DND-41 (cell line): ENCODE results near the gene GPC4.
"Not testable (repeated sequence)": the region's sequence is repeated elsewhere in the genome, so short reads cannot be mapped to it uniquely, and the experiment has no call there.

Source experiments
- ATAC-seq: fragments of 200-7000 bp; cut with Tn5 transposase; 3 replicates; pipeline ENCODE4 v1.9.1; 2021; ENCODE audit warnings: low read depth; ENCODE audit not compliant: insufficient read depth
- DNase-seq: peaks from one replicate; pipeline ENCODE4 v3.0.0-alpha.2; 2020
- H2AFZ ChIP-seq: 2 replicates; pipeline ENCODE4 v1.6.0; 2012; ENCODE audit warnings: low read depth, low read length
- H3K27ac ChIP-seq: 2 replicates; pipeline ENCODE4 v1.5.1; 2012; ENCODE audit warnings: low read length, inconsistent platforms
- H3K27me3 ChIP-seq: fragments of 200-600 bp; sonication (generic); 2 replicates; pipeline ENCODE4 v1.6.0; 2012; ENCODE audit warnings: low read length, mild to moderate bottlenecking, inconsistent platforms; ENCODE audit not compliant: insufficient read depth, poor library complexity
- H3K36me3 ChIP-seq: 2 replicates; pipeline ENCODE4 v1.5.1; 2012; ENCODE audit warnings: low read length, inconsistent platforms; ENCODE audit not compliant: insufficient read depth
- H3K4me1 ChIP-seq: 2 replicates; pipeline ENCODE4 v1.5.1; 2012; ENCODE audit warnings: mild to moderate bottlenecking, low read length; ENCODE audit not compliant: insufficient read depth
- H3K4me2 ChIP-seq: 2 replicates; pipeline ENCODE4 v1.6.0; 2012; ENCODE audit warnings: mild to moderate bottlenecking, moderate library complexity, low read length, inconsistent platforms; ENCODE audit not compliant: insufficient read depth
- H3K4me3 ChIP-seq, 2 experiments: fragments of 200-600 bp in 1 of 2; shearing (Covaris generic) in 1 of 2; 2 replicates each; pipeline ENCODE4 v1.5.1; 2012 to 2016; ENCODE audit warnings: inconsistent platforms in 2 of 2, low read length in 2 of 2, mild to moderate bottlenecking in 2 of 2, low read depth in 1 of 2, moderate library complexity in 1 of 2
- H3K79me2 ChIP-seq: 2 replicates; pipeline ENCODE4 v1.6.0; 2012; ENCODE audit warnings: low read length, inconsistent platforms; ENCODE audit not compliant: insufficient read depth
- H3K9ac ChIP-seq: 2 replicates; pipeline ENCODE4 v1.6.0; 2012; ENCODE audit warnings: low read depth, mild to moderate bottlenecking, inconsistent platforms, low read length, moderate library complexity
- H3K9me3 ChIP-seq: 2 replicates; pipeline ENCODE4 v1.5.1; 2012; ENCODE audit warnings: low read length, moderate library complexity, mild to moderate bottlenecking, inconsistent platforms; ENCODE audit not compliant: insufficient read depth, severe bottlenecking
- H4K20me1 ChIP-seq: 2 replicates; pipeline ENCODE4 v1.6.0; 2012; ENCODE audit warnings: low read length; ENCODE audit not compliant: insufficient read depth
- CTCF ChIP-seq: IDR thresholded peaks from 2 replicates; pipeline ENCODE4 v1.5.1; 2012; ENCODE audit warnings: borderline replicate concordance, low read length, moderate library complexity, mild to moderate bottlenecking; ENCODE audit not compliant: poor library complexity, severe bottlenecking; ENCODE audit errors: extremely low read depth
- EZH2 ChIP-seq: IDR thresholded peaks from 3 replicates; pipeline ENCODE4 v1.6.1; 2012; ENCODE audit warnings: borderline replicate concordance, low read depth, mild to moderate bottlenecking, moderate library complexity, low read length, inconsistent platforms; ENCODE audit not compliant: severe bottlenecking

GPC4 gene

GRCh38 chrX:133294126-133294525, 121.2 kb downstream of the GPC4 start:
- ATAC-seq, result no peak
- Histone ChIP-seq H3K27me3 (no peaks in the 10 kb centered on the region), H3K36me3 (no peaks in the 10 kb centered on the region), H3K4me1 (no peaks in the 10 kb centered on the region), H3K9me3 (no peaks in the 10 kb centered on the region), H3K9ac (no peak overlapping the region), H3K79me2 (no peaks in the 10 kb centered on the region), H4K20me1 (no peaks in the 10 kb centered on the region), H3K27ac (no peak overlapping the region), H2AFZ (no peak overlapping the region), H3K4me2 (no peak overlapping the region), H3K4me3 (no peak overlapping the region)
- TF ChIP-seq CTCF (no peak), EZH2 (no peak)
- no peak for DNase-seq

- no peak for ATAC-seq
- no peak overlapping the region for H3K27ac ChIP-seq
Measured at GRCh38 chrX:133290076-133290475, 125.2 kb downstream of the GPC4 start.

GRCh38 chrX:133287860-133288259, 127.4 kb downstream of the GPC4 start:
- DNase-seq (no peak), ATAC-seq (no peak)
- Histone ChIP-seq H3K27ac (no peak overlapping the region), H3K4me1 (no peaks in the 10 kb centered on the region), H3K4me2 (no peak overlapping the region), H4K20me1 (no peaks in the 10 kb centered on the region), H3K27me3 (no peaks in the 10 kb centered on the region), H3K9me3 (no peaks in the 10 kb centered on the region), H3K9ac (no peak overlapping the region), H3K4me3 (no peak overlapping the region), H3K79me2 (no peaks in the 10 kb centered on the region), H3K36me3 (no peaks in the 10 kb centered on the region), H2AFZ (no peak overlapping the region)
- no peak for TF ChIP-seq EZH2
- no peak for TF ChIP-seq CTCF

More at GRCh38 chrX:133290076-133290475, 125.2 kb downstream of the GPC4 start:
- TF ChIP-seq CTCF (no peak), EZH2 (no peak)
- Histone ChIP-seq H3K4me2 (no peak overlapping the region), H2AFZ (no peak overlapping the region), H3K4me1 (no peaks in the 10 kb centered on the region), H3K9ac (no peak overlapping the region), H3K9me3 (no peaks in the 10 kb centered on the region), H3K36me3 (no peaks in the 10 kb centered on the region), H3K79me2 (no peaks in the 10 kb centered on the region), H3K4me3 (no peak overlapping the region), H4K20me1 (no peaks in the 10 kb centered on the region), H3K27me3 (no peaks in the 10 kb centered on the region)
- no peak for DNase-seq

- DNase-seq (no peak), ATAC-seq (no peak)
- Histone ChIP-seq H3K4me3 (no peak overlapping the region), H2AFZ (no peak overlapping the region), H3K4me1 (no peaks in the 10 kb centered on the region), H3K9me3 (no peaks in the 10 kb centered on the region), H3K79me2 (no peaks in the 10 kb centered on the region), H3K4me2 (no peak overlapping the region), H3K9ac (no peak overlapping the region), H3K27ac (no peak overlapping the region), H3K27me3 (no peaks in the 10 kb centered on the region), H3K36me3 (no peaks in the 10 kb centered on the region), H4K20me1 (no peaks in the 10 kb centered on the region)
- TF ChIP-seq EZH2 (no peak), CTCF (no peak)
Measured at GRCh38 chrX:133285341-133285740, 129.9 kb downstream of the GPC4 start.

GRCh38 chrX:133279112-133279730, 136.1 kb downstream of the GPC4 start:
- not testable (repeated sequence) for H3K4me3 ChIP-seq, H3K4me1 ChIP-seq, H3K27me3 ChIP-seq, H3K27ac ChIP-seq, ATAC-seq, H3K36me3 ChIP-seq, H3K9ac ChIP-seq, DNase-seq, H3K9me3 ChIP-seq, H2AFZ ChIP-seq, H4K20me1 ChIP-seq, H3K4me2 ChIP-seq, H3K79me2 ChIP-seq
